GM12892 (cell line): ENCODE data around the gene GNAQ.

Source experiments
- POLR2A ChIP-seq: IDR thresholded peaks from 2 replicates; pipeline ENCODE4 v1.6.1; 2011; ENCODE audit warnings: low read depth, low read length, control low read depth
- POLR2AphosphoS5 ChIP-seq: IDR thresholded peaks from 2 replicates; pipeline ENCODE4 v1.6.1; 2011; ENCODE audit warnings: low read depth, low read length, control low read depth
- TAF1 ChIP-seq: IDR thresholded peaks from 2 replicates; pipeline ENCODE4 v1.6.1; 2011; ENCODE audit warnings: low read depth, mild to moderate bottlenecking, control low read depth, low read length, borderline replicate concordance

- TF ChIP-seq POLR2AphosphoS5 (no peak), POLR2A (no peak), TAF1 (no peak)
Measured at GRCh38 chr9:77731930-77732329, 299.7 kb downstream of the GNAQ start.
